GM12874 (cell line): Measurements from ENCODE around the gene SLC6A6.
A peak's percentile ranks its signal among the peaks of the same experiment; 100 is the strongest.

Source experiments
- CTCF ChIP-seq: IDR thresholded peaks from 2 replicates; pipeline ENCODE4 v1.5.1; 2011; ENCODE audit warnings: low read depth, mild to moderate bottlenecking, control low read depth, low read length, moderate library complexity; ENCODE audit not compliant: insufficient read depth

Gene SLC6A6

DNA sequence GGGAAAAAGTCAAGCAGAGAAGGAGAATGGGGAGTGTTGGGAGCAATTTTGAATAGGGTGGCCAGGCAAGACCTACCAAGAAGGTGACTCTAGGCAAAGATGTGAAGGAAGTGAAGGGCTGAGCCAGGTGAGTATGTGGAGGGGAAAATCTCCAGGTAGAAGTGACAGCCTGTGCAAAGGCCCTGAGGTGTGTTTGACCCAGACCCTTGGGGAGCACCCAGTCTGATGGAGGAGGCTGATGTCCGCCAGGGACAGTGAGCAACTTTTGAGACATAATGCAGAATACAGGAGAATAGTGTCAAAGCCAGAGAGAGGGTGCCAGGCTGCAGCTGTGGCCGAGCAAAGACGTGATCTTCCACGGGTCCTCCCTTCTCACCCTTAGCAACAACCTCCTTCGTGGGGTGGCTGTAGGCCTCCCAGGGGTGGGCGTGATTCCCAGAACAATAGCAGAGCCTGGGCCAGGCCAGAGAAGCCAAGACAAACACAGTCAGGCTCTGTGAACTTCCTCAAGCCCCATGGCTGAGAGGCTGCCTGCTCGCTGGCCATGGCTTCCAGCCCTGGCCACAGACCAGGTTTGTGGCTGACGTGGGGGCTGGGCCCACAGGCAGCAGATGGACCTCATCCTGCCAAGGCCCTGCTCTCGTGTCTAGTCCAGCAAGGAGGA, 58.1 kb downstream of the SLC6A6 start:
- no peak for TF ChIP-seq CTCF

- TF ChIP-seq CTCF, result no peak
Observed at GRCh38 chr3:14461006-14461747, 58.8 kb downstream of the SLC6A6 start.

DNA sequence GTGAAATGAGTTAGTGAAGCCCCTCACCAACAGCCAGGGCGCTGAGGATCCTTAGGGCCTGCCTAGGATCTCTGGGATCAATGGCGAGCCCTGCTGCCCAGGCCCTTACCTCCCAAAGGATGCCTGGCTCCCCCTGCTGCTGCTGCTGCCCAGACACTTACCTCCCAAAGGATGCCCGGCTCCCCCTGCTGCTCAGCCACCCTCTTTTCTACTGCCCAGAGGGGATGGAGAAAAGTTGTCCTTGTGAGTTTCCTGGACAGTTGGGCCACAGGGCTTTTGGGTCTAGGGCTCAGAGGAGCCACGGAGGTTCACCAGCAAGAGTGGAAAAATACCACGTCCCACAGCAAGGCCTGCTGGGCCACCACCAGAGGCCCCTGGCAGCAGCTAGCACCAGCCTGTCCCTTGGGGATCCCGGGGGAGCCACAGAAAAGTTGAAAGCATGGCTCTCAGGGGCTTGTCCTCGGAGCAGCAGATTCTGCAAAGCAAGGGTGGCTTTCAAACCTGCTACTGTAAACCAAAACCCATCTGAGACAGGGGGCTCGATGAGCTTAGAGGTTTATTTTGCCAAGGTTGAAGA, 59.4 kb downstream of the SLC6A6 start:
- TF ChIP-seq CTCF, result peak; percentile 64

- no peak for TF ChIP-seq CTCF
Observed at GRCh38 chr3:14462738-14463137, 60.3 kb downstream of the SLC6A6 start.

DNA sequence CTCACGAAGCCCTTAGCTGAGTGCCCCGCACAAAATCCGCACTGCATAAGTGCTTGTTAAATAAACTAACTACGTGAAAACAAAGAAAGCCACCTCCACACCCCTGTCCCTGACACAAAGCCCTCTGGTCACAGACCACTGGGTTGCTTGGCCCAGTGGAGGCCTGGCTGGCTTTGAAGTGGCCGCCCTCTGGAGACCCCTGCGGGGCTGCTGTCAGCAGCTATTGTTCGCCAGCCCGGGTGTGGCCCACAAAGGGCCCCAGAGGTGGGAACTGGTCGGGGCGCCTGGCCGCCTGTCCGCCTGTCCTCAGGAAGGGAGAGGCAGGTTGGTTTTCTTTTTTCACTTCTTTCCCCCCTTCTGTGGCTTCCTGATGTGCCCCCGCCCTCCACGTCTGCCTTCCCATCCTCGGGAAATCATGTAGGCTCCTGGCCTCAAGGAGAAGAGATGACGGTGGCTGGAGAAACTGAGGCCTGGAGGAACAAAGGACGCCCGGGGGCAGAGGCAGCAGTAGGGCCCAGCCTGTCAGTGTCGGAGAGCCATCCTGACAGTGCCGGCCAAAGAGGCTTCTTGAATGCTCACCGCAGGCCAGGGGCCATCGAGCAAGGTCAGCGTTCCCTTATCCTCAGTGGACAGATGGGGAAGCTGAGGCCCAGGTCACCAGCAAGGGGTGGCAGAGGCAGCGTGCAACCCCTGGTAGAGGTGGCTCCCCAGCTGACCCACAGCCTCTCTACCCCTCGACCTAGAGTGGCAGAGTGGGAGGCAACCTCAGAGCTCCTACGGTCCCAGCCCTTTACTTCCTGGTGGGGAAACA, 61.1 kb downstream of the SLC6A6 start:
- no peak for TF ChIP-seq CTCF

DNA sequence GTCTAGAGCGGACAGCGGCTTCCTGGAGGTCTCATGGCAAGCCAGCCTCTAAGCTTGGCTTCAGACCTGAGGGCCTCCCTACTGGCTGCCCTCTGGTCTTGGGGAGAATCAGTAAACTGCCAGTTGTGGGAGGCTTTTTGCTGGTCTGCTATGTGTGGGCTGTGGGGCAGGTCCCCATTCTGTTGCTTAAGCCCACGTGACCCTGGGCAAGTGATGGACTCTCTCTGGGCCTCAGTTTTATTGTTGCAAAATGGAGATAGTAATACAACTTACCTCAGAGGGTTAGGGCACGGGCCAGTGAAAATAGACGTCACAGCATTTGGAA, 61.7 kb downstream of the SLC6A6 start:
- no peak for TF ChIP-seq CTCF

- no peak for TF ChIP-seq CTCF
Observed at GRCh38 chr3:14464521-14464920, 62.1 kb downstream of the SLC6A6 start.
